ENCODE results near the gene DISP1. TPM values are rescaled to one million over a fixed set of nuclear protein-coding genes. Genes with fewer than 3 reads are reported as not detected.
A peak's percentile ranks its signal among the peaks of the same experiment; 100 is the strongest.

The DISP1 gene
- total and polyA plus RNA-seq, 10 of the 15 experiments (the other 5 are each of a cell fraction or from before 2014, with no cell fraction given): 0.11 to 1.4 (median 0.72) TPM

DNA sequence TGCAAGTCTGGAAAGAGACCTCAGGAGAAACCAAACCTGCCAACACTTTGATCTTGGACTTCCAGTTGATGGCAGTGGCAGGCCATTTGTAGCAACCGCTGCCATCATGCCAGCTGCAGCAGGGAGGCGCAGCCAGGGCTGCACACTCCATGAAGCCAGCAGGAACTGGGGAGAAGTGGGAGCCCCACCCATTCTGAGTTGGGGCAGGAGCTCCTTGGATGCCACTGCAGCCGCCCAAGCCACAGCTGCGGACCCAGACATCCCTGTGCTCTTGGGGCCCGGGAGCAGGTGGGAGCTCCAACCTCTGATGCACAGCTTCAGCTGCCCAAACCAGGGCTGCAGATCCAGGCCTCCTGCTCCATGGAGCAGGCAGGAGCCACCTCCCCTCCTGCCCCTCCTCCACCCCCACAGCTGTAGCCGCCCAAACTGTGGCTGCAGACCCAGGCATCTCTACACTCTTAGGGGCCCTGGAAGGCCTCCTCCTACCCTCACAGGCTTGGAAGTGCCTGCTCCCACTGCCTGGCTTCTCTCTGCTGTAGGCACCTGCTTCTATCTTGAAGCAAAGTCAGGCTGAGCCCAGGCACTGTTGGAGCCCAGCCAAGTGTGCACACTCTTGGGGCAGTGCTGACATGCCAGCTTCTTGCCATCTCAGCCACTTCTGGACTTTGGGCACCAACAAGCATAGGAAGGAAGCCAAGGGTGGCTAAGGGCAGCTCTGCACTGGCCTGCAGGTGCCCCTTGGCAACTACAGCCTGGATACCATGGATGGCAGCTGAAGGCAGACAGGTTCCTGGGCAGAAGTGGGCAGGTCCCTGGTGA, 20.0 kb upstream of the DISP1 start:
- H3K4me2 ChIP-seq (ENCODE audit: control insufficient read depth, insufficient read depth): no peak overlapping the region
- no peak overlapping the region for H3K9ac ChIP-seq (ENCODE audit: control insufficient read depth, insufficient read depth, low read length)
- ChIA-PET RAD21 (ENCODE audit: unreplicated experiment) (interaction anchor here (0.9 kb wide), 1 partner anchor 21 kb away, joined by 3 read pairs; no protein-coding TSS in a partner anchor), SMC1A (ENCODE audit: uncharacterized antibody, unreplicated experiment) (interaction anchor here (0.6 to 1.7 kb wide), 2 partner anchors 16 to 286 kb away, joined by 3 to 4 read pairs; no protein-coding TSS in a partner anchor), CTCF (interaction anchor here (0.7 to 1.3 kb wide), 3 partner anchors 56 to 295 kb away, joined by 3 to 4 read pairs (median 3); no protein-coding TSS in a partner anchor), POLR2A (no interaction called here)
- intact Hi-C loops (cut with micrococcal nuclease; ENCODE audit: unreplicated experiment): loop anchor here (5.0 kb wide), 1 partner anchor 447 kb away; no protein-coding TSS in a partner anchor
- H4K20me1 ChIP-seq (ENCODE audit: control insufficient read depth, insufficient read depth): no peaks in the 10 kb centered on the region
- H3K4me3 ChIP-seq: no peak overlapping the region
- H3K27ac ChIP-seq (ENCODE audit: control insufficient read depth, insufficient read depth): no peak overlapping the region
- no peak for ATAC-seq
- peaks cover 6% of the 10 kb centered on the region for H3K9me3 ChIP-seq (replicated peaks; ENCODE audit: control insufficient read depth, insufficient read depth, low read length)
- BruUV-seq (replicated peaks): no TSS peak
- in situ Hi-C loops (cut with MboI): no loop called here
- no peaks in the 10 kb centered on the region for H3K36me3 ChIP-seq (ENCODE audit: control insufficient read depth in 2 of 2, insufficient read depth in 2 of 2, low read length in 1 of 2)
- 29% methylated on average over 5 of the region's 6 CpGs for WGBS (ENCODE audit: insufficient coverage, insufficient replicate concordance, low lambda C conversion rate, missing lambda C conversion rate)
- H2AFZ ChIP-seq (ENCODE audit: control insufficient read depth, low read depth, low read length): no peak overlapping the region
- TF ChIP-seq BHLHE40 (IDR thresholded peaks at IDR 0.05; ENCODE audit: borderline replicate concordance in 1 of 2, low read depth in 2 of 2, low read length in 1 of 2) (no peak), RCOR1 (conservative IDR thresholded peaks at IDR 0.05; ENCODE audit: low read depth, low read length) (no peak)
- TF ChIP-seq, protein P1, sequence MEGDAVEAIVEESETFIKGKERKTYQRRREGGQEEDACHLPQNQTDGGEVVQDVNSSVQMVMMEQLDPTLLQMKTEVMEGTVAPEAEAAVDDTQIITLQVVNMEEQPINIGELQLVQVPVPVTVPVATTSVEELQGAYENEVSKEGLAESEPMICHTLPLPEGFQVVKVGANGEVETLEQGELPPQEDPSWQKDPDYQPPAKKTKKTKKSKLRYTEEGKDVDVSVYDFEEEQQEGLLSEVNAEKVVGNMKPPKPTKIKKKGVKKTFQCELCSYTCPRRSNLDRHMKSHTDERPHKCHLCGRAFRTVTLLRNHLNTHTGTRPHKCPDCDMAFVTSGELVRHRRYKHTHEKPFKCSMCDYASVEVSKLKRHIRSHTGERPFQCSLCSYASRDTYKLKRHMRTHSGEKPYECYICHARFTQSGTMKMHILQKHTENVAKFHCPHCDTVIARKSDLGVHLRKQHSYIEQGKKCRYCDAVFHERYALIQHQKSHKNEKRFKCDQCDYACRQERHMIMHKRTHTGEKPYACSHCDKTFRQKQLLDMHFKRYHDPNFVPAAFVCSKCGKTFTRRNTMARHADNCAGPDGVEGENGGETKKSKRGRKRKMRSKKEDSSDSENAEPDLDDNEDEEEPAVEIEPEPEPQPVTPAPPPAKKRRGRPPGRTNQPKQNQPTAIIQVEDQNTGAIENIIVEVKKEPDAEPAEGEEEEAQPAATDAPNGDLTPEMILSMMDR (IDR thresholded peaks at IDR 0.05 in 2 of 3, conservative IDR thresholded peaks at IDR 0.05 in 1 of 3; ENCODE audit: control insufficient read depth in 2 of 3, extremely low read depth in 1 of 3, insufficient read depth in 1 of 3, low read depth in 3 of 3, low read length in 3 of 3): peak in 1 of 3 experiments; percentile 21; a peak in 1 of 6 replicates
- H3K79me2 ChIP-seq (ENCODE audit: control insufficient read depth, insufficient read depth, low read length): no peaks in the 10 kb centered on the region
- DNase-seq (ENCODE audit: low read depth, low spot score): no peak
- FAIRE-seq: no peak
- no peaks in the 10 kb centered on the region for H3K4me1 ChIP-seq (ENCODE audit: control insufficient read depth, insufficient read depth, low read length)
- no peaks in the 10 kb centered on the region; a peak in 1 of 4 replicates for H3K27me3 ChIP-seq (replicated peaks in 1 of 2; ENCODE audit: control insufficient read depth in 2 of 2, insufficient read depth in 2 of 2, low read length in 1 of 2)

Measured in GM12878 (cell line).